A673 (cell line): Measurements from ENCODE around the gene EML2. TPM values are rescaled to one million over a fixed set of nuclear protein-coding genes. Genes with fewer than 3 reads are reported as not detected.
A peak's percentile ranks its signal among the peaks of the same experiment; 100 is the strongest.
"Not testable (repeated sequence)": the region's sequence is repeated elsewhere in the genome, so short reads cannot be mapped to it uniquely, and the experiment has no call there.

Experiments
- Bru-seq: library from RNA; stranded (reverse); fragments of 400-500 nt; gene quantifications from one replicate; lab custom pipeline; 2021; lab: Mats Ljungman, UMichigan
- BruChase-seq, 2 experiments: library from RNA; stranded (reverse); fragments of 400-500 nt; gene quantifications; one replicate each; lab custom pipeline; 2021; lab: Mats Ljungman, UMichigan
- BruUV-seq: library from RNA; stranded (reverse); fragments of 400-500 nt; replicated peaks from 2 replicates; lab custom pipeline; 2021; lab: Mats Ljungman, UMichigan
- CTCF ChIA-PET: fragments of 300-600 bp; sonication (Branson Sonifier 250); formaldehyde crosslinking; loops from one replicate; lab custom pipeline; 2022; ENCODE audit warnings: antibody characterized with exemption; lab: Charles Lee
- POLR2A ChIA-PET: fragments of 300-600 bp; sonication (Branson Sonifier 250); formaldehyde crosslinking; loops from one replicate; lab custom pipeline; 2022; ENCODE audit warnings: antibody characterized with exemption; ENCODE audit not compliant: low non-redundant PET; lab: Charles Lee
- DNase-seq: peaks from one replicate; pipeline ENCODE4 v3.0.0-alpha.2; 2015; ENCODE audit warnings: low spot score
- H3K27ac ChIP-seq: fragments of 200-600 bp; sonication (generic); 2 replicates; pipeline ENCODE4 v1.5.1; 2016; ENCODE audit warnings: mixed run types, low read depth, mild to moderate bottlenecking, mixed read lengths, antibody characterized with exemption, low read length; ENCODE audit not compliant: poor library complexity, severe bottlenecking
- H3K27me3 ChIP-seq: fragments of 200-600 bp; sonication (generic); replicated peaks from 2 replicates; pipeline ENCODE4 v1.6.1; 2017; ENCODE audit warnings: mixed run types, low read depth, mild to moderate bottlenecking, mixed read lengths, antibody characterized with exemption, low read length; ENCODE audit not compliant: insufficient read depth, poor library complexity
- H3K36me3 ChIP-seq: fragments of 200-600 bp; sonication (generic); 2 replicates; pipeline ENCODE4 v1.6.1; 2016; ENCODE audit warnings: mixed run types, mild to moderate bottlenecking, mixed read lengths, antibody characterized with exemption, low read length; ENCODE audit not compliant: insufficient read depth, poor library complexity, severe bottlenecking
- H3K4me1 ChIP-seq: fragments of 200-600 bp; sonication (generic); 2 replicates; pipeline ENCODE4 v1.6.1; 2017; ENCODE audit warnings: mixed run types, mild to moderate bottlenecking, mixed read lengths, antibody characterized with exemption, low read length; ENCODE audit not compliant: insufficient read depth, poor library complexity, severe bottlenecking
- H3K4me3 ChIP-seq: fragments of 200-600 bp; sonication (generic); 2 replicates; pipeline ENCODE4 v1.5.1; 2016; ENCODE audit warnings: low read depth, mixed run types, mild to moderate bottlenecking, mixed read lengths, low read length; ENCODE audit not compliant: poor library complexity, severe bottlenecking
- H3K9me3 ChIP-seq: fragments of 200-600 bp; sonication (generic); 2 replicates; pipeline ENCODE4 v1.6.1; 2016; ENCODE audit warnings: mixed run types, low read depth, mild to moderate bottlenecking, mixed read lengths, antibody characterized with exemption, low read length; ENCODE audit not compliant: poor library complexity, severe bottlenecking
- CTCF ChIP-seq: fragments of 300-800, 200-600 bp; sonication (generic); conservative IDR thresholded peaks from 2 replicates; pipeline ENCODE4 v1.5.1; 2017; ENCODE audit warnings: low read depth, mild to moderate bottlenecking, antibody characterized with exemption, low read length, moderate library complexity, mixed read lengths
- EZH2 ChIP-seq: fragments of 200-600 bp; sonication (generic); IDR thresholded peaks from 2 replicates; pipeline ENCODE4 v1.6.1; 2017; ENCODE audit warnings: borderline replicate concordance, low read depth, mild to moderate bottlenecking, mixed read lengths, antibody characterized with exemption, low read length; ENCODE audit not compliant: poor library complexity, severe bottlenecking
- intact Hi-C: fragments of 100-400 bp; cut with micrococcal nuclease; formaldehyde crosslinking; loops from one replicate; pipeline ENCODE4 v1.10.0; 2022; ENCODE audit not compliant: unreplicated experiment
- long read RNA-seq: library from polyadenylated mRNA; stranded (forward); transcript quantifications from one replicate; pipeline ENCODE4 v2.0.0, GENCODE V29; 2022
- total RNA-seq: library from RNA; stranded (reverse); gene quantifications from 2 replicates; pipeline ENCODE4 v1.2.3, GENCODE V29; 2021

Gene EML2
- 17.0 and 21.0 TPM in 2 replicates for total RNA-seq
- percentile 45 among the genes with signal in this experiment for Bru-seq, nascent RNA
- percentile 45 among the genes with signal in this experiment for BruChase-seq, experiment 1, labeled RNA remaining after a 2-hour chase
- BruChase-seq, experiment 2, labeled RNA remaining after a 6-hour chase: percentile 54 among the genes with signal in this experiment
- long read RNA-seq, partial matches to known transcripts: 0 of 1 reads
- long read RNA-seq, other reads (novel, unspliced or antisense): 1 of 1 reads

DNA sequence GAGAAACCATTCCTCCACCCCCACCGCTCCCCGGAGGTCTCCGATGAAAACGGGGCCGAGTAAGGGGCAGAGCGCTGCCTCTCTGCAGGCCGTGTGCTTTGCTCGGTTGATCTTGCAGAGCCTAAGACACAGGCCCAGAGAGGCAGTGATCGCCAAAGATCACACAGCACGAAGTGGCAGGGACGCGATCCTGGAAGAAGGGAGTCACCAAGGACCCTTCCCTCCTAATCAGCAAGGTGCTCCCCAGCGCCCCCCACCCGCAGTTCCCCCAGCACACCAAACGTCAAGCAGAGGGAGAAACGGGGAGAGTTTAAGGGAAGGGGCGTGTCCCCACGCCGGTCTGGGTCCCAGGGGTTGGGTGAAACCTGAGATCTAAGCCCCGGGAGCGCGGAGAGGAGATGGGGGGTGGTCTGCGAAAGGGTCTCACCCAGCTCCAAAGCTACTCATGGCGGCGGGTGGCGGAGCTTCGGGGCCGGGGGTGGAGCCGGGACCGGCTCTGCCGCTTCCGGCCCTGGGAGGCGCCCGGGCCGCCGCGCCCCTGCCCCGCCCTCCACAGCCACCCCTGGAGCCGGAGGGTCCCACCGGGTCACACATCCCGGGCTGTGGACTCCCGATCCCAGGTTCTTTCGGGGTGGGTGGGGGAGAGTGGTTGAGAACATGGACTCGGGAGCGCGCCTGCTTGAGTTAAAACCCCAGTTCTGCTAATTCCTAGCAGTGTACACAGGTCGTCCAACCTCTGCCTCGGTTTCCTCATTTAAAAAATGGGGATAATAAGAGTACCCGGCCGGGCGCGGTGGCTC lies at the start of gene EML2:
Gene EML2, minus strand, starts transcription at position 468 of the 800 bp plus-strand sequence. Its CDS starts 21 bp downstream, at position 447.
- DNase-seq: peak; percentile 71
- intact Hi-C loops: no loop called here
- peaks cover 20% of the 10 kb centered on the region for H3K4me1 ChIP-seq
- H3K27me3 ChIP-seq: no peaks in the 10 kb centered on the region
- peak within 1 kb of the TSS; percentile 59 for H3K27ac ChIP-seq
- H3K36me3 ChIP-seq: no peaks in the 10 kb centered on the region
- peak; percentile 57 for TF ChIP-seq CTCF
- TF ChIP-seq EZH2: no peak
- ChIA-PET POLR2A (no interaction called here), CTCF (interaction anchor here (0.6 kb wide), 2 partner anchors 110 to 194 kb away, joined by 3 to 15 read pairs; no protein-coding TSS in a partner anchor)
- BruUV-seq: no TSS peak
- H3K9me3 ChIP-seq: no peaks in the 10 kb centered on the region
- H3K4me3 ChIP-seq: peak within 1 kb of the TSS; percentile 62

- Histone ChIP-seq H3K4me1 (peaks cover 9% of the 10 kb centered on the region), H3K27me3 (no peaks in the 10 kb centered on the region), H3K4me3 (no peak overlapping the region), H3K27ac (no peak overlapping the region), H3K9me3 (no peaks in the 10 kb centered on the region), H3K36me3 (peaks cover 40% of the 10 kb centered on the region)
- ChIA-PET CTCF (no interaction called here), POLR2A (interaction anchor here (0.7 kb wide), 1 partner anchor 318 kb away, joined by 3 read pairs; no protein-coding TSS in a partner anchor)
- intact Hi-C loops: no loop called here
- TF ChIP-seq CTCF: no peak
- no peak for TF ChIP-seq EZH2
- no peak for DNase-seq
- no TSS peak for BruUV-seq
Measured at GRCh38 chr19:45687599-45687998, 48.4 kb upstream of the EML2 start.

GRCh38 chr19:45685045-45685444 lies 45.8 kb upstream of the EML2 start:
- CTCF ChIA-PET: interaction anchor here (0.7 kb wide), 1 partner anchor 261 kb away, joined by 4 read pairs; the partner anchor contains the start of gene ERCC1
- not testable (repeated sequence) for BruUV-seq
- POLR2A ChIA-PET: interaction anchor here (0.6 kb wide), 1 partner anchor 23 kb away, joined by 17 read pairs; no protein-coding TSS in a partner anchor

More at GRCh38 chr19:45685045-45685444, 45.8 kb upstream of the EML2 start:
- H3K27ac ChIP-seq, H3K4me1 ChIP-seq, H3K27me3 ChIP-seq, intact Hi-C loops, H3K9me3 ChIP-seq, DNase-seq, H3K4me3 ChIP-seq: not testable (repeated sequence)
- H3K36me3 ChIP-seq: peaks cover 40% of the 10 kb centered on the region
